Tibial nerve (tissue), 3 donors: ENCODE data around the gene PICK1.
"Not testable (repeated sequence)": the region's sequence is repeated elsewhere in the genome, so short reads cannot be mapped to it uniquely, and the experiment has no call there.

Experiments
- POLR2A ChIP-seq, 2 donors: fragments of 450-650 bp; IDR thresholded peaks; one replicate each; pipeline ENCODE4 v1.6.1; 2017; ENCODE audit warnings: antibody characterized with exemption in 2 of 2, mild to moderate bottlenecking in 2 of 2, moderate library complexity in 2 of 2
- TF ChIP-seq, protein P1 (sequence below), 5 experiments: fragments of 200-600 bp in 3 of 5; fragments of 450-650 bp in 2 of 5; sonication (generic) in 3 of 5; IDR thresholded peaks; one replicate each; pipeline ENCODE4 v1.5.1; 2016 to 2019; ENCODE audit warnings: antibody characterized with exemption in 5 of 5, mild to moderate bottlenecking in 3 of 5, moderate library complexity in 2 of 5

DNA sequence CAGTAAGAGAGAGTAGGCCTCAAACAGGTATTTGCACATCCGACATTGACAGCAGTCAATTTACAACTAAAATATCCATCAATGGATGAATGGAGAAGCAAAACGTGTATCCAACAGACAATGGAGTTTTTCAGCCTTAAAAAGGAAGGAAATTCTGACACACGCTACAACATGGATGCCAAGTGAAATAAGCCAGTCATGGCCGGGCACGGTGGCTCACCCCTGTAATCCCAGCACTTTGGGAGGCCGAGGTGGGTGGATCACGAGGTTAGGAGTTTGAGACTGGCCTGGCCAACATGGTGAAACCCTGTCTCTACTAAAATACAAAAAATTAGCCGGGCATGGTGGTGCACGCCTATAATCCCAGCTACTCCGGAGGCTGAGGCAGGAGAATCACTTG, 60.4 kb downstream of the PICK1 start:
- TF ChIP-seq, protein P1, sequence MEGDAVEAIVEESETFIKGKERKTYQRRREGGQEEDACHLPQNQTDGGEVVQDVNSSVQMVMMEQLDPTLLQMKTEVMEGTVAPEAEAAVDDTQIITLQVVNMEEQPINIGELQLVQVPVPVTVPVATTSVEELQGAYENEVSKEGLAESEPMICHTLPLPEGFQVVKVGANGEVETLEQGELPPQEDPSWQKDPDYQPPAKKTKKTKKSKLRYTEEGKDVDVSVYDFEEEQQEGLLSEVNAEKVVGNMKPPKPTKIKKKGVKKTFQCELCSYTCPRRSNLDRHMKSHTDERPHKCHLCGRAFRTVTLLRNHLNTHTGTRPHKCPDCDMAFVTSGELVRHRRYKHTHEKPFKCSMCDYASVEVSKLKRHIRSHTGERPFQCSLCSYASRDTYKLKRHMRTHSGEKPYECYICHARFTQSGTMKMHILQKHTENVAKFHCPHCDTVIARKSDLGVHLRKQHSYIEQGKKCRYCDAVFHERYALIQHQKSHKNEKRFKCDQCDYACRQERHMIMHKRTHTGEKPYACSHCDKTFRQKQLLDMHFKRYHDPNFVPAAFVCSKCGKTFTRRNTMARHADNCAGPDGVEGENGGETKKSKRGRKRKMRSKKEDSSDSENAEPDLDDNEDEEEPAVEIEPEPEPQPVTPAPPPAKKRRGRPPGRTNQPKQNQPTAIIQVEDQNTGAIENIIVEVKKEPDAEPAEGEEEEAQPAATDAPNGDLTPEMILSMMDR (IDR thresholded peaks at IDR 0.05): not testable (repeated sequence)
- not testable (repeated sequence) for TF ChIP-seq POLR2A (IDR thresholded peaks at IDR 0.05)
